Measurements from ENCODE around the gene OR14I1. TPM values are rescaled to one million over a fixed set of nuclear protein-coding genes. Genes with fewer than 3 reads are reported as not detected.

The OR14I1 gene
- not detected in 2 replicates for total RNA-seq (2022)
- not detected for Bru-seq, nascent RNA
- not detected for BruChase-seq, experiment 1, labeled RNA remaining after a 2-hour chase
- not detected for BruChase-seq, experiment 2, labeled RNA remaining after a 6-hour chase
- long read RNA-seq: 0 reads

DNA sequence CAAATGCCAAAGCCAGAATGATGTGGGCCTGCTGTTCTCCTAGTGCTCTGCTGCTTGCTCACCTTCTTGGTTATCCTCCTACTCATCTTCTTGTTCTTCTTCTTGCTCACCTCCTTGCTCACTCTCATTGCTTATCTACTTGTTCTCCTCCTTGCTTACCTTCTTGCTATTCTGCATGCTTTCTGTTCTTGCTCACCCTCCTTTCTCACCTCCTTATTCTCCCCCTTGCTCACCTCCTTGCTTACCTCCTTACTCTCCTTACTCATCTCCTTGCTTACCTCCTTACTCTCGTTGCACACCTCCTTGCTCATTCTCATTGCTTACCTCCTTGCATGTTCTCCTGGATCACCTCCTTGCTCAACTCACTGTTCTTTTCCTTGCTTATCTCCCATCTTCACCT lies at the start of gene OR14I1:
Gene OR14I1, minus strand, starts transcription at position 53 of the 400 bp plus-strand sequence.
- H3K36me3 Mint-ChIP-seq (ENCODE audit: insufficient read depth, unreplicated experiment): no peaks in the 10 kb centered on the region
- ChIA-PET POLR2A (no interaction called here), CTCF (no interaction called here)
- no peak within 1 kb of the TSS for H3K4me3 Mint-ChIP-seq (ENCODE audit: unreplicated experiment)
- H3K9me3 Mint-ChIP-seq (ENCODE audit: unreplicated experiment): no peaks in the 10 kb centered on the region
- no peaks in the 10 kb centered on the region for H3K4me1 Mint-ChIP-seq (ENCODE audit: low read depth, unreplicated experiment)
- intact Hi-C loops (cut with micrococcal nuclease; ENCODE audit: unreplicated experiment): no loop called here
- Histone ChIP-seq H3K27me3 (replicated peaks; ENCODE audit: control insufficient read depth, insufficient read depth, low read length) (no peaks in the 10 kb centered on the region), H3K9me3 (no peaks in the 10 kb centered on the region), H3K4me1 (no peaks in the 10 kb centered on the region), H3K4me3 (ENCODE audit: low read depth, low read length) (no peak within 1 kb of the TSS), H3K36me3 (ENCODE audit: control insufficient read depth, insufficient read depth, low read length) (no peaks in the 10 kb centered on the region)
- no peak for DNase-seq
- no peaks in the 10 kb centered on the region for H3K27me3 Mint-ChIP-seq (ENCODE audit: insufficient read depth, unreplicated experiment)
- TF ChIP-seq, protein P1, sequence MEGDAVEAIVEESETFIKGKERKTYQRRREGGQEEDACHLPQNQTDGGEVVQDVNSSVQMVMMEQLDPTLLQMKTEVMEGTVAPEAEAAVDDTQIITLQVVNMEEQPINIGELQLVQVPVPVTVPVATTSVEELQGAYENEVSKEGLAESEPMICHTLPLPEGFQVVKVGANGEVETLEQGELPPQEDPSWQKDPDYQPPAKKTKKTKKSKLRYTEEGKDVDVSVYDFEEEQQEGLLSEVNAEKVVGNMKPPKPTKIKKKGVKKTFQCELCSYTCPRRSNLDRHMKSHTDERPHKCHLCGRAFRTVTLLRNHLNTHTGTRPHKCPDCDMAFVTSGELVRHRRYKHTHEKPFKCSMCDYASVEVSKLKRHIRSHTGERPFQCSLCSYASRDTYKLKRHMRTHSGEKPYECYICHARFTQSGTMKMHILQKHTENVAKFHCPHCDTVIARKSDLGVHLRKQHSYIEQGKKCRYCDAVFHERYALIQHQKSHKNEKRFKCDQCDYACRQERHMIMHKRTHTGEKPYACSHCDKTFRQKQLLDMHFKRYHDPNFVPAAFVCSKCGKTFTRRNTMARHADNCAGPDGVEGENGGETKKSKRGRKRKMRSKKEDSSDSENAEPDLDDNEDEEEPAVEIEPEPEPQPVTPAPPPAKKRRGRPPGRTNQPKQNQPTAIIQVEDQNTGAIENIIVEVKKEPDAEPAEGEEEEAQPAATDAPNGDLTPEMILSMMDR (IDR thresholded peaks at IDR 0.05; ENCODE audit: insufficient read depth in 1 of 2, low read depth in 1 of 2, low read length in 1 of 2, severe bottlenecking in 1 of 2, unreplicated experiment in 1 of 2): no peak
- no peak within 1 kb of the TSS for H3K27ac Mint-ChIP-seq (ENCODE audit: unreplicated experiment)
- BruUV-seq (replicated peaks): no TSS peak

DNA sequence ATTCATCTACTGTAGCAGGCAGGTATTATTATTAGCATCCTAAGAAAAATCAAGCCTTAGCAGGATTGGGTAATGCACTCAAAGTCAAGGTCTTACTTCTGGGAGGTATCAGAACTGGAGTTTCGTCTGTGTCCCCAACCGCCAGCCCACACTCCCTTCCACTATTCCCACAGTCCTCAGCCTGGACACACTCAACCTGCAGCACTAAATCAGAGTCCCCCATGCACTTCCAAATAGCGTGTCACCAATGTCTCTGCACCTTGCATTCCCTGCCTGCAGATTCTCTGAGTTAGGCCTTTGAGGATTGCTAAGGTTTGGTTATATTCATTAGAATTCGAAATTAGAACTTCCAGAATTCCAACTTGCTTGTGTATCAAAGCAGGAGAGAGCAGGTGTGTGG lies 49.1 kb upstream of the OR14I1 start:
- Mint-ChIP-seq H3K4me3 (ENCODE audit: unreplicated experiment) (no peak overlapping the region), H3K36me3 (ENCODE audit: insufficient read depth, unreplicated experiment) (no peaks in the 10 kb centered on the region), H3K27ac (ENCODE audit: unreplicated experiment) (no peak overlapping the region), H3K9me3 (ENCODE audit: unreplicated experiment) (no peaks in the 10 kb centered on the region), H3K27me3 (ENCODE audit: insufficient read depth, unreplicated experiment) (no peaks in the 10 kb centered on the region), H3K4me1 (ENCODE audit: low read depth, unreplicated experiment) (no peaks in the 10 kb centered on the region)
- DNase-seq: no peak
- intact Hi-C loops (cut with micrococcal nuclease; ENCODE audit: unreplicated experiment): no loop called here
- BruUV-seq (replicated peaks): no TSS peak
- H3K27me3 ChIP-seq (replicated peaks; ENCODE audit: control insufficient read depth, insufficient read depth, low read length): no peaks in the 10 kb centered on the region
- ChIA-PET POLR2A (no interaction called here), CTCF (no interaction called here)
- peaks cover 6% of the 10 kb centered on the region; the same call in 1 of the 2 replicates for H3K9me3 ChIP-seq
- H3K4me3 ChIP-seq (ENCODE audit: low read depth, low read length): no peak overlapping the region
- TF ChIP-seq, protein P1 (IDR thresholded peaks at IDR 0.05; ENCODE audit: insufficient read depth in 1 of 2, low read depth in 1 of 2, low read length in 1 of 2, severe bottlenecking in 1 of 2, unreplicated experiment in 1 of 2): no peak
- H3K36me3 ChIP-seq (ENCODE audit: control insufficient read depth, insufficient read depth, low read length): no peaks in the 10 kb centered on the region
- no peaks in the 10 kb centered on the region for H3K4me1 ChIP-seq

DNA sequence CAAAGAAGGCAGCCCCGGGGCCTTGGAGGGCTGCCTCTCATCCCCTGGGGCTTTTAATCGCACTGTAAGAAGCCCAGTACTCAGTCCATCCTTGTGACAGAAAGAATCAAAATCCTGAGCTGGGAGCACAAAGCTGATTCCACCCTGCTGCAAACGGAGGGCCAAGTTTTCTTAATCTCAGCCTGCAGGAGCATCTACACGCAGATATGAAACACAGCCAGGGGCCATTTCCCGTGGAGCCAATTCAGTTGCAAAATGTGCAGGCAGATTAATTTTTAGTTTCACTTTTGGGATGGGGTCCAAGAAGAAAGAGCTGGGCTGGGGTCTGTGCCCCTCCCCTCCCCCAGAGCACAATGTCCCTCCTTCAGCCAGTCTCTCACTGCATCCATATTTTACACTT lies 48.6 kb upstream of the OR14I1 start:
- CTCF ChIA-PET: no interaction called here

More for the DNA sequence above, 48.6 kb upstream of the OR14I1 start:
- Histone ChIP-seq H3K27me3 (replicated peaks; ENCODE audit: control insufficient read depth, insufficient read depth, low read length) (no peaks in the 10 kb centered on the region), H3K36me3 (ENCODE audit: control insufficient read depth, insufficient read depth, low read length) (no peaks in the 10 kb centered on the region), H3K9me3 (peaks cover 6% of the 10 kb centered on the region; the same call in 1 of the 2 replicates), H3K4me1 (no peaks in the 10 kb centered on the region), H3K4me3 (ENCODE audit: low read depth, low read length) (no peak overlapping the region)
- POLR2A ChIA-PET: no interaction called here
- Mint-ChIP-seq H3K27ac (ENCODE audit: unreplicated experiment) (no peak overlapping the region), H3K36me3 (ENCODE audit: insufficient read depth, unreplicated experiment) (no peaks in the 10 kb centered on the region), H3K4me3 (ENCODE audit: unreplicated experiment) (no peak overlapping the region), H3K4me1 (ENCODE audit: low read depth, unreplicated experiment) (no peaks in the 10 kb centered on the region), H3K27me3 (ENCODE audit: insufficient read depth, unreplicated experiment) (no peaks in the 10 kb centered on the region), H3K9me3 (ENCODE audit: unreplicated experiment) (no peaks in the 10 kb centered on the region)
- no TSS peak for BruUV-seq (replicated peaks)
- intact Hi-C loops (cut with micrococcal nuclease; ENCODE audit: unreplicated experiment): no loop called here
- no peak for DNase-seq
- TF ChIP-seq, protein P1 (IDR thresholded peaks at IDR 0.05; ENCODE audit: insufficient read depth in 1 of 2, low read depth in 1 of 2, low read length in 1 of 2, severe bottlenecking in 1 of 2, unreplicated experiment in 1 of 2): no peak

Measured in Caco-2 (cell line).